Mesendoderm (in vitro differentiated cells): ENCODE data around the gene EFCC1.

Source experiments
- DNase-seq: peaks from one replicate; pipeline ENCODE4 v3.0.0; 2013
- H2AK5ac ChIP-seq: 2 replicates; pipeline ENCODE4 v1.6.1; 2013; ENCODE audit warnings: low read length, inconsistent platforms
- H2BK120ac ChIP-seq: 2 replicates; pipeline ENCODE4 v1.6.1; 2013; ENCODE audit warnings: low read depth, mild to moderate bottlenecking, low read length, moderate library complexity, mixed read lengths
- H2BK15ac ChIP-seq: replicated peaks from 2 replicates; pipeline ENCODE4 v1.6.1; 2013; ENCODE audit warnings: low read depth, mild to moderate bottlenecking, moderate library complexity
- H2BK5ac ChIP-seq: 2 replicates; pipeline ENCODE4 v1.6.1; 2013; ENCODE audit warnings: low read length, inconsistent platforms
- H3K18ac ChIP-seq: 2 replicates; pipeline ENCODE4 v1.6.1; 2013; ENCODE audit warnings: mild to moderate bottlenecking, low read length, mixed read lengths
- H3K23ac ChIP-seq: one replicate; pipeline ENCODE4 v1.6.1; 2013; ENCODE audit warnings: low read length
- H3K27ac ChIP-seq: 2 replicates; pipeline ENCODE4 v1.5.1; 2013; ENCODE audit warnings: low read depth, mild to moderate bottlenecking, inconsistent platforms, low read length, moderate library complexity
- H3K27me3 ChIP-seq: 2 replicates; pipeline ENCODE4 v1.6.1; 2013; ENCODE audit warnings: low read length, control low read depth, mild to moderate bottlenecking, inconsistent platforms; ENCODE audit not compliant: insufficient read depth, poor library complexity
- H3K36me3 ChIP-seq: 2 replicates; pipeline ENCODE4 v1.6.1; 2013; ENCODE audit warnings: low read length, inconsistent platforms; ENCODE audit not compliant: control insufficient read depth, insufficient read depth
- H3K4ac ChIP-seq: one replicate; pipeline ENCODE4 v1.6.1; 2013; ENCODE audit warnings: low read depth, mild to moderate bottlenecking, low read length, moderate library complexity
- H3K4me1 ChIP-seq: 2 replicates; pipeline ENCODE4 v1.6.1; 2013; ENCODE audit warnings: low read depth, low read length, inconsistent platforms; ENCODE audit not compliant: control insufficient read depth
- H3K4me2 ChIP-seq: 2 replicates; pipeline ENCODE4 v1.6.1; 2013; ENCODE audit warnings: low read length
- H3K4me3 ChIP-seq: 2 replicates; pipeline ENCODE4 v1.5.1; 2013; ENCODE audit warnings: mild to moderate bottlenecking, low read length
- H3K56ac ChIP-seq: one replicate; pipeline ENCODE4 v1.6.1; 2013; ENCODE audit warnings: low read length
- H3K79me1 ChIP-seq: 2 replicates; pipeline ENCODE4 v1.6.1; 2013; ENCODE audit warnings: low read length, inconsistent platforms
- H3K79me2 ChIP-seq: 2 replicates; pipeline ENCODE4 v1.6.1; 2013; ENCODE audit warnings: mild to moderate bottlenecking, low read length; ENCODE audit not compliant: control insufficient read depth, insufficient read depth
- H3K9ac ChIP-seq: 2 replicates; pipeline ENCODE4 v1.6.1; 2013; ENCODE audit warnings: low read length, inconsistent platforms
- H4K5ac ChIP-seq: one replicate; pipeline ENCODE4 v1.6.1; 2013; ENCODE audit warnings: low read length
- H4K8ac ChIP-seq: one replicate; pipeline ENCODE4 v1.6.1; 2013; ENCODE audit warnings: low read depth, mild to moderate bottlenecking, control low read depth, low read length, moderate library complexity
- WGBS: extraction: QIAGEN DNeasy Blood & Tissue Kit; methylation state at CpG from one replicate; pipeline ENCODE4 v1.1.7; 2013; ENCODE audit warnings: low lambda C conversion rate, missing lambda C conversion rate; ENCODE audit not compliant: insufficient coverage; ENCODE audit errors: extremely low coverage; 5-methylcytosine and 5-hydroxymethylcytosine counted together

EFCC1 gene

DNA sequence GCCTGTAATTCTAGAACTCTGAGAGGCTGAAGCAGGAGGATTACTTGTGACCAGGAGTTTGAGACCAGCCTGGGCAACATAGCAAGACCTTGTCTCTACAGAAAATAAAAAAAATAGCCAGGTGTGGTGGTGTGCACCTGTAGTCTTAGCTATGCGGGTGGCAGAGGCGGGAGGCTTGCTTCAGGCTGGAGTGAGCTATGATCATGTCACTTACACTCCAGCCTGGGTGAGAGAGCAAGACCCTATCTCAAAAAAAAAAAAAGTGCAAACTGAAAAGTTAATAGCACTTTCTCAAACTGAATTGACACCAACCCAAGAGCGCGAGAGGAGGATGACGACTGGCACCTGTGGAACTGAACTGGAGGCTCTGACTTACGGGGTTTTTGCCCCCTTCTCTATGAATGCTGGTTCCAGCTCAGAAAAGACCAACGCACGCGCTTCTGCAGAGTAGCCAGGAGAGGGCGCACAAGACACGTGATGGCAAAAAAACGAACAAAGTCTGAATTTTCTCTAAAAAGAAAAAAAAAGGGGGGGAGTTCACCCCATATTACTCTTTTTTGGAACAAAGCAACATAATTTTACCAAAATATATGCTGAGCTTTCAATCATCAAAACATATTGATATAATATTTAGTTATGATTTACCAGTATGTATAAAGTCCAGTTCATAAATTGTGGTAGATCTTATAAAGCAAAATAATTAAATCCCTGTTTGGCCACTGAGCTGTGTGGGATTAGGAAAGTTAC is 30.9 kb upstream of the EFCC1 start:
- no peaks in the 10 kb centered on the region for H3K79me1 ChIP-seq
- no peak overlapping the region for H2BK5ac ChIP-seq
- no peak overlapping the region for H3K56ac ChIP-seq
- no peaks in the 10 kb centered on the region for H3K79me2 ChIP-seq
- DNase-seq: peak; percentile 44
- no peak overlapping the region for H3K27ac ChIP-seq
- no CpG with 5 or more reads among the region's 12 CpGs for WGBS
- H3K36me3 ChIP-seq: no peaks in the 10 kb centered on the region
- no peaks in the 10 kb centered on the region for H3K4me1 ChIP-seq
- no peak overlapping the region for H4K5ac ChIP-seq
- H3K23ac ChIP-seq: no peak overlapping the region
- no peak overlapping the region for H4K8ac ChIP-seq
- no peak overlapping the region for H3K4me2 ChIP-seq
- no peak overlapping the region for H2BK15ac ChIP-seq
- H3K27me3 ChIP-seq: no peaks in the 10 kb centered on the region
- H3K9ac ChIP-seq: no peak overlapping the region
- H3K4me3 ChIP-seq: no peak overlapping the region
- no peak overlapping the region for H2AK5ac ChIP-seq
- H3K4ac ChIP-seq: no peak overlapping the region
- H3K18ac ChIP-seq: no peak overlapping the region
- no peak overlapping the region for H2BK120ac ChIP-seq

DNA sequence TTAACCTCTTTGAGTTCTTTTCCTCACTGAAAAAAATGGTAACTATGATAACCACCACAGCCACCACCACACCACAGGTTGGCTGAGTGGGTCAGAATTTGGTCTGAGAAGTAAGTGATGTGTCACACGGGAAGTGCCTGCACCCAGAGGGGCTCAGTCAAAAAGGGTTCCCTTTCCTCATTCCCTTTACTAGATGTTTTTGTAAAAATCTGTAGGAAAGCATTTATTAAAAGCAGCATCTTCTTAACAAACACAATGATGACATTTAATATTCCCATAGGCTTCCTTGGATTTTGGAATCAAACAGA is 30.4 kb upstream of the EFCC1 start:
- H3K56ac ChIP-seq: no peak overlapping the region
- no peaks in the 10 kb centered on the region for H3K36me3 ChIP-seq
- H2AK5ac ChIP-seq: no peak overlapping the region
- H3K27ac ChIP-seq: no peak overlapping the region
- no peak overlapping the region for H3K9ac ChIP-seq
- no peak overlapping the region for H4K8ac ChIP-seq
- H3K4ac ChIP-seq: no peak overlapping the region
- H2BK15ac ChIP-seq: no peak overlapping the region
- H3K79me2 ChIP-seq: no peaks in the 10 kb centered on the region
- H2BK120ac ChIP-seq: no peak overlapping the region
- H3K4me1 ChIP-seq: no peaks in the 10 kb centered on the region
- no peak overlapping the region for H4K5ac ChIP-seq
- H3K27me3 ChIP-seq: no peaks in the 10 kb centered on the region
- H3K18ac ChIP-seq: no peak overlapping the region
- no peak overlapping the region for H3K4me2 ChIP-seq
- no peak overlapping the region for H3K23ac ChIP-seq
- no peak overlapping the region for H3K4me3 ChIP-seq
- WGBS: no CpG with 5 or more reads among the region's 1 CpG
- H2BK5ac ChIP-seq: no peak overlapping the region
- no peak for DNase-seq
- H3K79me1 ChIP-seq: no peaks in the 10 kb centered on the region

DNA sequence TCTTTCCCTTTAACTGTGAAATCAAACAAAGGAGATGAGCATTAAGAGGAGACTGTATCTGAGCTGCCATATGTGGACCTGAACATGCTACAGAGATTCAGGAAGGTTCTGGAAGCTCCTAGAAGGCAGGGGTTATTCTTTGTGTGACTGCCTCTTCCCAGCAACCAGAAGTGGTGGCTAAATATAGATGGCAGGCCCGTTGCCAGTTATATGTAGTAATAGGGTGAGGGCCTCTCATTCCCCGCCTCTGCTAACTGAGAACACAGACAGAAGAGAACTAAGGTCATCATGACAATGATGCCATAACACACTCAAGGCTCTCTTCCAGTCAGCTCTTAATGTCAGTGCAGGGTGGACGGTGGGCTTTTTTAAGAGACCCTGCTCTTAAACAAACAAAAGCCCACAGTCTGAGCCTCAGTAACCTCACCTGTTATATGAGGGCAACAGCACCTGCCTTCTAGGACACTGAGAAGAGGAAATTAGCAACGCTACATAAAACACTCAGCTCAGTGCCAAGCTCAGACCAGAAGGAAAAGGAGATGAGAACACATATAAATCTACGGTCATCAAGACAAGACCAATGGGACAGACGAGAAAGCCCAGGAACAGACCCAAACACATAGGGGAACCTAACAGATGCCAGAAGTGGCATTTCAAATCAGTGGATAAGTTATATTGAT is 29.5 kb upstream of the EFCC1 start:
- no CpG with 5 or more reads among the region's 6 CpGs for WGBS
- no peak for DNase-seq
- H3K18ac ChIP-seq: no peak overlapping the region
- H2BK120ac ChIP-seq: no peak overlapping the region
- no peak overlapping the region for H3K4me2 ChIP-seq
- H2BK15ac ChIP-seq: no peak overlapping the region
- no peak overlapping the region for H3K23ac ChIP-seq
- no peak overlapping the region for H3K4me3 ChIP-seq
- no peak overlapping the region for H3K4ac ChIP-seq
- no peak overlapping the region for H4K8ac ChIP-seq
- H3K27ac ChIP-seq: no peak overlapping the region
- H3K27me3 ChIP-seq: no peaks in the 10 kb centered on the region
- no peak overlapping the region for H2BK5ac ChIP-seq
- no peaks in the 10 kb centered on the region for H3K79me1 ChIP-seq
- H3K79me2 ChIP-seq: no peaks in the 10 kb centered on the region
- no peak overlapping the region for H3K56ac ChIP-seq
- H4K5ac ChIP-seq: no peak overlapping the region
- no peak overlapping the region for H3K9ac ChIP-seq
- no peaks in the 10 kb centered on the region for H3K4me1 ChIP-seq
- H3K36me3 ChIP-seq: no peaks in the 10 kb centered on the region
- no peak overlapping the region for H2AK5ac ChIP-seq

DNA sequence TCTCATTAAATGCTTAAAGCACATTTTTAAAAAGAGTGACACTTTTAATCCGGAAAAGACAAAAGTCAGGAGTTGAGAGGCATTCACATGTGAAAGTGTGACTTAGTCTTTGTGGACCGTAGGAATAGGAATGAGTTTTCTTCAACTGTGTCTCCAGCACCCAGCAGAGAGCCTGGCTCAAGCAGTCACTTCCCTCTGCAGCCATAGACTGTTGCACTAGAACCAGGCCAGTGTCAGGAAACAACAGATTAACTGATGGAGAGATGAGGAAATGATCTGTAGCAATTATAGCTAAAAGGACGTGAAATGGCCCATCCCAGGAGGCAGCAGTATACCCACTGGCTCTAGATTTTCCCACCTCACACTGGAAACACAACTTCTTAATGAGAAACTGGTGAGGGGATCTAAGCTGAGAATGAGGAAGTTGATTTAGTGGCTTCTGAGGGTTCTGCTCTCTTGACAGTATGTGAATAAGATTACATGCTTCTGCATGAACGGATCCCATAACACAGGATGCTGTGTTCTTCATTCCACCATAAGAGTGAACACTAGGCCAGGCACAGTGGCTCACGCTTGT is 27.0 kb upstream of the EFCC1 start:
- no peak for DNase-seq
- WGBS: no CpG with 5 or more reads among the region's 5 CpGs

DNA sequence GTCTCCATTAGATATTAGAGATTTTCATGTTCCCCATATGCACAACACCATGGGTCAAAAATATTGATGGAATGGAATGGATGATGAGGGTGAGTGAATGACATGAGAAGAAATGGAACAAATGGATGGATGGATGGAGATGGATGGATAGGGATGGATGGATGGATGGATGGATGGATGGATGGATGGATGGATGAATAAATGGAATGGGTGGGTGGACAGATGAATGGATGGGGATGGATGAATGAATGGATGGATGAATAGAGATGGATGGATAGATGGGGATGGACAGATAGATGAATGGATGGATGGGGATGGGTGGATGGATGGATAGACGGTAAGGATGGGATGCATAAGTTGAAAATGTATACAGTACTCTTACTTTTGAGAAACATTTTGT is 25.8 kb upstream of the EFCC1 start:
- H3K36me3 ChIP-seq: no peaks in the 10 kb centered on the region
- H2BK120ac ChIP-seq: no peak overlapping the region
- no peaks in the 10 kb centered on the region for H3K27me3 ChIP-seq
- no peaks in the 10 kb centered on the region for H3K79me1 ChIP-seq
- H3K27ac ChIP-seq: no peak overlapping the region
- H2BK5ac ChIP-seq: no peak overlapping the region
- no peak overlapping the region for H3K56ac ChIP-seq
- H4K5ac ChIP-seq: no peak overlapping the region
- no CpG with 5 or more reads among the region's 1 CpG for WGBS
- no peak for DNase-seq
- no peak overlapping the region for H4K8ac ChIP-seq
- H3K4me3 ChIP-seq: no peak overlapping the region
- no peak overlapping the region for H3K4me2 ChIP-seq
- no peak overlapping the region for H3K4ac ChIP-seq
- H2AK5ac ChIP-seq: no peak overlapping the region
- H3K9ac ChIP-seq: no peak overlapping the region
- no peak overlapping the region for H3K23ac ChIP-seq
- H3K79me2 ChIP-seq: no peaks in the 10 kb centered on the region
- H3K4me1 ChIP-seq: no peaks in the 10 kb centered on the region
- H3K18ac ChIP-seq: no peak overlapping the region
- no peak overlapping the region for H2BK15ac ChIP-seq

More for the DNA sequence above, 27.0 kb upstream of the EFCC1 start:
- Histone ChIP-seq H3K18ac (no peak overlapping the region), H3K27ac (no peak overlapping the region), H2BK120ac (no peak overlapping the region), H2BK5ac (no peak overlapping the region), H4K5ac (no peak overlapping the region), H3K4me2 (no peak overlapping the region), H3K27me3 (no peaks in the 10 kb centered on the region), H3K79me1 (no peaks in the 10 kb centered on the region), H3K4me1 (no peaks in the 10 kb centered on the region), H4K8ac (no peak overlapping the region), H2BK15ac (no peak overlapping the region), H3K36me3 (no peaks in the 10 kb centered on the region), H3K4me3 (no peak overlapping the region), H3K79me2 (no peaks in the 10 kb centered on the region), H3K56ac (no peak overlapping the region), H3K23ac (no peak overlapping the region), H3K9ac (no peak overlapping the region), H2AK5ac (no peak overlapping the region), H3K4ac (no peak overlapping the region)
